ENCODE data around the gene RXRG. TPM values are rescaled to one million over a fixed set of nuclear protein-coding genes. Genes with fewer than 3 reads are reported as not detected.

The RXRG gene
- polyA plus RNA-seq, 1 donor (not counting 4 experiments of a cell fraction or from before 2014, with no cell fraction given) = not detected

DNA sequence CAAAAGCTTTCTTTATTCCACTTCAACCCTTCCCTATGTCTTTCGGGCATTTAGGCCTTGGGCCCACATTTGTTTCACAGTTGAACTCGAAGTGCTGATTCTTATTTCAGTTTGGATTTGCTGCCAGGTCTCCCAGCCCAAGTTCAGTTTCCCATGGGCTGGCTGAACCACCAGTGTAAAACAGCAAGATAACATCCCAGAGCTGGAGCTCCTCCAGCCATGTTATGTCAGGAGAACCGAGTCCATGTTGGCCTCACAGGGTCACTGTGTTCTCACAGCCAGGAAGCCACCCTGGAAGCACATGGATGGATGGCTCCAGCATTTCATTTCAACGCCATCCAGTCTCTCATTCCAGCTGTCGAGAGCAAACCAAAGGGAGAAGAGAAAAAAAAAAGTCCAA is 45.2 kb upstream of the RXRG start:
- no peak overlapping the region for H3K4me2 ChIP-seq (ENCODE audit: control insufficient read depth, extremely low read depth, insufficient read depth, low read depth, low read length)
- H3K27me3 ChIP-seq (ENCODE audit: control insufficient read depth, extremely low read depth, insufficient read depth, low read length) = peaks cover 66% of the 10 kb centered on the region
- H3K4me1 ChIP-seq (ENCODE audit: control insufficient read depth, extremely low read depth, insufficient read depth, low read length) = no peaks in the 10 kb centered on the region
- H3K27ac ChIP-seq (ENCODE audit: control insufficient read depth, insufficient read depth, low read length) = no peak overlapping the region
- H3K79me2 ChIP-seq (ENCODE audit: control insufficient read depth, insufficient read depth, low read length) = no peaks in the 10 kb centered on the region
- dilution Hi-C loops (cut with MboI; ENCODE audit: extremely low pct_ligation_motif_present, low sequenced_read_pairs) = no loop called here
- no peak for TF ChIP-seq CTCF (optimal IDR thresholded peaks at IDR 0.05 in 1 of 3, IDR thresholded peaks at IDR 0.05 in 1 of 3, conservative IDR thresholded peaks at IDR 0.05 in 1 of 3; ENCODE audit: extremely low read depth in 1 of 3, insufficient read depth in 2 of 3, low read length in 3 of 3)
- H4K20me1 ChIP-seq (ENCODE audit: control insufficient read depth, extremely low read depth, insufficient read depth, low read length) = no peaks in the 10 kb centered on the region
- no peaks in the 10 kb centered on the region for H3K36me3 ChIP-seq (ENCODE audit: control insufficient read depth in 2 of 2, extremely low read depth in 1 of 2, insufficient read depth in 2 of 2, low read length in 2 of 2)
- H3K9me1 ChIP-seq (ENCODE audit: control insufficient read depth, extremely low read depth, insufficient read depth, low read length) = no peaks in the 10 kb centered on the region
- FAIRE-seq = no peak
- no peak overlapping the region for H3K4me3 ChIP-seq (ENCODE audit: control insufficient read depth in 2 of 3, extremely low read depth in 1 of 3, insufficient read depth in 2 of 3, low read depth in 1 of 3, low read length in 3 of 3)
- no peak overlapping the region for H3K9ac ChIP-seq (ENCODE audit: control insufficient read depth, extremely low read depth, insufficient read depth, low read length)
- no peak for DNase-seq (ENCODE audit: low read depth, low spot score)
- H2AFZ ChIP-seq (ENCODE audit: control insufficient read depth, low read length) = no peak overlapping the region
- H3K9me3 ChIP-seq (ENCODE audit: control insufficient read depth, low read depth, low read length) = no peaks in the 10 kb centered on the region

DNA sequence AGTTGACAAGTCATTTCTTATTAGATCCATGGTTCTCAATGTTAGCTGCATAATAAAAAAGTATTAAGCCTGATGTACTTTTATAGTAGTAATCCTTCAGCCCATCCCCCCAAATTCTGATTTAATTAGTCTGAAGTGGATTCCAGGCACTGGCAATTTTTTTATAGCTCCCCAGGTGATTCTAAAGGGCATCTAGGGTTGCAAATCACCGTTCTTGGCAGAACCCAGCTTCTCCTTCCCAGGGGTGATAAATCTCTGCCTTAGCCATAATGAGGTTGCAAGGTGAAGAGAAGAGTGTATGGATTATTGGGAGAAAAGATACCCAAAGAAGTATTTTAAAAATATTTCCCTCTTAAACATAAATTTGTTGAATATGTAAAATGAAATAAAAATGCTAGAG is 43.0 kb upstream of the RXRG start:
- no peak for TF ChIP-seq EZH2 (IDR thresholded peaks at IDR 0.05; ENCODE audit: low read length)
- no peak for TF ChIP-seq CTCF (optimal IDR thresholded peaks at IDR 0.05 in 1 of 3, IDR thresholded peaks at IDR 0.05 in 1 of 3, conservative IDR thresholded peaks at IDR 0.05 in 1 of 3; ENCODE audit: extremely low read depth in 1 of 3, insufficient read depth in 2 of 3, low read length in 3 of 3)
- Histone ChIP-seq H3K9me1 (ENCODE audit: control insufficient read depth, extremely low read depth, insufficient read depth, low read length) (no peaks in the 10 kb centered on the region), H3K4me1 (ENCODE audit: control insufficient read depth, extremely low read depth, insufficient read depth, low read length) (no peaks in the 10 kb centered on the region), H2AFZ (ENCODE audit: control insufficient read depth, low read length) (no peak overlapping the region), H3K27me3 (ENCODE audit: control insufficient read depth, extremely low read depth, insufficient read depth, low read length) (peaks cover 70% of the 10 kb centered on the region), H3K79me2 (ENCODE audit: control insufficient read depth, insufficient read depth, low read length) (no peaks in the 10 kb centered on the region), H3K27ac (ENCODE audit: control insufficient read depth, insufficient read depth, low read length) (no peak overlapping the region), H3K9me3 (ENCODE audit: control insufficient read depth, low read depth, low read length) (no peaks in the 10 kb centered on the region), H3K4me2 (ENCODE audit: control insufficient read depth, extremely low read depth, insufficient read depth, low read depth, low read length) (no peak overlapping the region), H3K9ac (ENCODE audit: control insufficient read depth, extremely low read depth, insufficient read depth, low read length) (no peak overlapping the region), H4K20me1 (ENCODE audit: control insufficient read depth, extremely low read depth, insufficient read depth, low read length) (peaks cover 2% of the 10 kb centered on the region), H3K36me3 (ENCODE audit: control insufficient read depth in 2 of 2, extremely low read depth in 1 of 2, insufficient read depth in 2 of 2, low read length in 2 of 2) (no peaks in the 10 kb centered on the region), H3K4me3 (ENCODE audit: control insufficient read depth in 2 of 3, extremely low read depth in 1 of 3, insufficient read depth in 2 of 3, low read depth in 1 of 3, low read length in 3 of 3) (no peak overlapping the region)
- FAIRE-seq = no peak
- dilution Hi-C loops (cut with MboI; ENCODE audit: extremely low pct_ligation_motif_present, low sequenced_read_pairs) = no loop called here
- DNase-seq (ENCODE audit: low read depth, low spot score) = no peak
